ENCODE data around the gene MEAK7. TPM values are rescaled to one million over a fixed set of nuclear protein-coding genes. Genes with fewer than 3 reads are reported as not detected.

Gene MEAK7
- total RNA-seq, 4 donors from 2014 or later: 7.4 to 54.3 (median 47.0) TPM

- Histone ChIP-seq H3K9me3 (no peaks in the 10 kb centered on the region), H3K36me3 (no peaks in the 10 kb centered on the region), H3K27ac (peak overlapping the region in 1 of 4 donors; percentile 88), H3K27me3 (no peaks in the 10 kb centered on the region), H3K4me1 (peaks cover 4 to 28% (median 25%) of the 10 kb centered on the region in 4 donors), H3K4me3 (peak overlapping the region in 1 of 4 donors; percentile 26)
- DNase-seq: peak in 2 of 3 donors; percentile 68 to 82
- TF ChIP-seq POLR2A (IDR thresholded peaks at IDR 0.05) (no peak), CTCF (IDR thresholded peaks at IDR 0.05) (no peak)
Observed at GRCh38 chr16:84507011-84507982, 2.8 kb upstream of the MEAK7 start.

GRCh38 chr16:84505249-84506187 lies 1.1 kb upstream of the MEAK7 start:
- no peaks in the 10 kb centered on the region for H3K36me3 ChIP-seq
- peak in 1 of 3 donors; percentile 30 for DNase-seq
- no peaks in the 10 kb centered on the region for H3K9me3 ChIP-seq
- TF ChIP-seq CTCF (IDR thresholded peaks at IDR 0.05): no peak
- TF ChIP-seq POLR2A (IDR thresholded peaks at IDR 0.05): no peak
- H3K27ac ChIP-seq: peak overlapping the region; percentile 77 to 88 (median 85)
- H3K27me3 ChIP-seq: no peaks in the 10 kb centered on the region
- H3K4me3 ChIP-seq: peak overlapping the region; percentile 57 to 87 (median 72)
- peaks cover 4 to 33% (median 21%) of the 10 kb centered on the region in 4 donors for H3K4me1 ChIP-seq

- DNase-seq: no peak
- peak overlapping the region; percentile 77 to 88 (median 85) for H3K27ac ChIP-seq
- peak overlapping the region; percentile 57 to 87 (median 72) for H3K4me3 ChIP-seq
- no peak for TF ChIP-seq POLR2A (IDR thresholded peaks at IDR 0.05)
- TF ChIP-seq CTCF (IDR thresholded peaks at IDR 0.05): no peak
- H3K36me3 ChIP-seq: no peaks in the 10 kb centered on the region
- H3K27me3 ChIP-seq: no peaks in the 10 kb centered on the region
- peaks cover 4 to 33% (median 21%) of the 10 kb centered on the region in 4 donors for H3K4me1 ChIP-seq
- H3K9me3 ChIP-seq: no peaks in the 10 kb centered on the region
Observed at GRCh38 chr16:84503751-84504395, 586 bp downstream of the MEAK7 start.

- peaks cover 4 to 33% (median 21%) of the 10 kb centered on the region in 4 donors for H3K4me1 ChIP-seq
- TF ChIP-seq CTCF (IDR thresholded peaks at IDR 0.05) (no peak), POLR2A (IDR thresholded peaks at IDR 0.05) (no peak)
- no peak for DNase-seq
- no peaks in the 10 kb centered on the region for H3K9me3 ChIP-seq
- no peaks in the 10 kb centered on the region for H3K27me3 ChIP-seq
- H3K36me3 ChIP-seq: peaks cover 0 to 3% (median 0%) of the 10 kb centered on the region in 3 donors
- H3K27ac ChIP-seq: no peak overlapping the region
- no peak overlapping the region for H3K4me3 ChIP-seq
Observed at GRCh38 chr16:84502581-84502980, 1.9 kb downstream of the MEAK7 start.

GRCh38 chr16:84502075-84502474 lies 2.4 kb downstream of the MEAK7 start:
- no peak for DNase-seq
- H3K4me1 ChIP-seq: peaks cover 4 to 33% (median 20%) of the 10 kb centered on the region in 4 donors
- H3K4me3 ChIP-seq: no peak overlapping the region
- H3K9me3 ChIP-seq: no peaks in the 10 kb centered on the region
- TF ChIP-seq POLR2A (IDR thresholded peaks at IDR 0.05): no peak
- no peak for TF ChIP-seq CTCF (IDR thresholded peaks at IDR 0.05)
- H3K27me3 ChIP-seq: no peaks in the 10 kb centered on the region
- no peak overlapping the region for H3K27ac ChIP-seq
- H3K36me3 ChIP-seq: peaks cover 0 to 7% (median 0%) of the 10 kb centered on the region in 3 donors

Data from Peyer's patch (tissue), 4 donors.